GM12875 (cell line): ENCODE data around the gene ZBTB20.

Source experiments
- H3K4me3 ChIP-seq: one replicate; pipeline ENCODE4 v1.5.1; 2011; ENCODE audit warnings: low read depth, low read length, control low read depth
- CTCF ChIP-seq: IDR thresholded peaks from 2 replicates; pipeline ENCODE4 v1.5.1; 2011; ENCODE audit warnings: low read depth, mild to moderate bottlenecking, control low read depth, inconsistent platforms, low read length, moderate library complexity, borderline replicate concordance; ENCODE audit not compliant: insufficient read depth

Gene ZBTB20

GRCh38 chr3:114406286-114406685 lies 740.8 kb downstream of the ZBTB20 start:
- no peak for TF ChIP-seq CTCF
- H3K4me3 ChIP-seq, result no peak overlapping the region

GRCh38 chr3:114405202-114405990 lies 741.7 kb downstream of the ZBTB20 start:
- no peak overlapping the region for H3K4me3 ChIP-seq
- no peak for TF ChIP-seq CTCF

- H3K4me3 ChIP-seq, result no peak overlapping the region
- TF ChIP-seq CTCF, result no peak
These were observed 742.5 kb downstream of the ZBTB20 start for GRCh38 chr3:114404590-114404989.

GRCh38 chr3:114402838-114403237 lies 744.2 kb downstream of the ZBTB20 start:
- TF ChIP-seq CTCF, result no peak
- H3K4me3 ChIP-seq, result no peak overlapping the region

GRCh38 chr3:114401346-114401745 lies 745.7 kb downstream of the ZBTB20 start:
- TF ChIP-seq CTCF, result no peak
- H3K4me3 ChIP-seq, result no peak overlapping the region

- no peak overlapping the region for H3K4me3 ChIP-seq
- TF ChIP-seq CTCF, result no peak
These were observed 746.7 kb downstream of the ZBTB20 start for GRCh38 chr3:114400371-114400770.

GRCh38 chr3:114394551-114394950 lies 752.5 kb downstream of the ZBTB20 start:
- no peak overlapping the region for H3K4me3 ChIP-seq
- no peak for TF ChIP-seq CTCF
